CD4-positive, alpha-beta T cell (primary cell): ENCODE results near the gene PSME4. TPM values are rescaled to one million over a fixed set of nuclear protein-coding genes. Genes with fewer than 3 reads are reported as not detected.

Experiments
- ATAC-seq: fragments of 200-7000 bp; cut with Tn5 transposase; one replicate; pipeline ENCODE4 v1.10.0; 2022; ENCODE audit warnings: mild to moderate bottlenecking; ENCODE audit not compliant: poor library complexity
- CTCF ChIA-PET: fragments of 350-600 bp; sonication (Branson Sonifier 250); formaldehyde crosslinking; loops from one replicate; lab custom pipeline; 2021; ENCODE audit warnings: antibody characterized with exemption, inconsistent platforms; lab: Charles Lee
- POLR2A ChIA-PET: fragments of 350-600 bp; sonication (Branson Sonifier 250); formaldehyde crosslinking; loops from one replicate; lab custom pipeline; 2021; ENCODE audit warnings: antibody characterized with exemption, inconsistent platforms; lab: Charles Lee
- DNase-seq, 14 experiments: peaks; one replicate each; pipeline ENCODE4 v3.0.0-alpha.2; 2013 to 2020; ENCODE audit warnings: mixed read lengths in 2 of 14
- H3K27ac ChIP-seq, 2 donors: one replicate each; pipeline versions ENCODE4 v1.5.1 to v1.7.0; 2013; ENCODE audit warnings: low read length in 2 of 2, low read depth in 1 of 2, mild to moderate bottlenecking in 1 of 2
- H3K27me3 ChIP-seq, 2 experiments: 1 replicate in 1 of 2; 2 replicates in 1 of 2; pipeline versions ENCODE4 v1.6.1 to v1.7.0; 2013; ENCODE audit warnings: low read length in 2 of 2, control low read depth in 1 of 2, mild to moderate bottlenecking in 1 of 2, moderate library complexity in 1 of 2; ENCODE audit not compliant: insufficient read depth in 2 of 2, control insufficient read depth in 1 of 2
- H3K36me3 ChIP-seq: one replicate; pipeline ENCODE4 v1.6.1; 2013; ENCODE audit warnings: low read length, control low read depth; ENCODE audit not compliant: insufficient read depth
- H3K4me1 ChIP-seq: one replicate; pipeline ENCODE4 v1.6.1; 2013; ENCODE audit warnings: low read length, control low read depth; ENCODE audit not compliant: insufficient read depth
- H3K4me3 ChIP-seq: one replicate; pipeline ENCODE4 v1.5.1; 2013; ENCODE audit warnings: mild to moderate bottlenecking, low read length, moderate library complexity
- H3K9me3 ChIP-seq, 2 experiments: 1 replicate in 1 of 2; 2 replicates in 1 of 2; pipeline versions ENCODE4 v1.6.1 to v1.7.0; 2013; ENCODE audit warnings: low read length in 2 of 2, mild to moderate bottlenecking in 2 of 2, control low read depth in 1 of 2, moderate library complexity in 1 of 2; ENCODE audit not compliant: control insufficient read depth in 1 of 2, insufficient read depth in 1 of 2
- H3K27ac Mint-ChIP-seq: one replicate; pipeline ENCODE4 v1.8.0; 2020; ENCODE audit warnings: mixed read lengths
- H3K27me3 Mint-ChIP-seq: one replicate; pipeline ENCODE4 v1.8.0; 2021; ENCODE audit warnings: mixed read lengths
- H3K36me3 Mint-ChIP-seq: one replicate; pipeline ENCODE4 v1.8.0; 2021; ENCODE audit warnings: low read depth, mixed read lengths
- H3K4me1 Mint-ChIP-seq: one replicate; pipeline ENCODE4 v1.8.0; 2021; ENCODE audit warnings: low read depth, mixed read lengths
- H3K4me3 Mint-ChIP-seq: one replicate; pipeline ENCODE4 v1.8.0; 2020; ENCODE audit warnings: mild to moderate bottlenecking, mixed read lengths
- H3K9me3 Mint-ChIP-seq: one replicate; pipeline ENCODE4 v1.8.0; 2020; ENCODE audit warnings: mixed read lengths
- intact Hi-C, 2 experiments: fragments of 100-400 bp; cut with DNase I in 1 of 2; cut with micrococcal nuclease in 1 of 2; formaldehyde crosslinking; loops; one replicate each; pipeline versions ENCODE4 v1.15.1 to v1.9.0; 2023 to 2025; cut with DNase I, micrococcal nuclease
- polyA plus RNA-seq, 2 donors: library from polyadenylated mRNA; unstranded; fragments of 120-200 nt; gene quantifications; one replicate each; pipeline ENCODE4 v1.2.1, GENCODE V29; 2013
- total RNA-seq, 174 experiments: library from RNA in 2 of 174; stranded (reverse) in 2 of 174; gene quantifications; one replicate each; pipeline ENCODE4 v1.2.3 and lab custom pipeline; 2021 to 2026
- TF ChIP-seq, protein P1 (sequence below): fragments of 200-600 bp; IDR thresholded peaks from one replicate; pipeline ENCODE4 v1.8.0; 2022; ENCODE audit warnings: antibody characterized with exemption, mild to moderate bottlenecking

PSME4 gene, protein sequence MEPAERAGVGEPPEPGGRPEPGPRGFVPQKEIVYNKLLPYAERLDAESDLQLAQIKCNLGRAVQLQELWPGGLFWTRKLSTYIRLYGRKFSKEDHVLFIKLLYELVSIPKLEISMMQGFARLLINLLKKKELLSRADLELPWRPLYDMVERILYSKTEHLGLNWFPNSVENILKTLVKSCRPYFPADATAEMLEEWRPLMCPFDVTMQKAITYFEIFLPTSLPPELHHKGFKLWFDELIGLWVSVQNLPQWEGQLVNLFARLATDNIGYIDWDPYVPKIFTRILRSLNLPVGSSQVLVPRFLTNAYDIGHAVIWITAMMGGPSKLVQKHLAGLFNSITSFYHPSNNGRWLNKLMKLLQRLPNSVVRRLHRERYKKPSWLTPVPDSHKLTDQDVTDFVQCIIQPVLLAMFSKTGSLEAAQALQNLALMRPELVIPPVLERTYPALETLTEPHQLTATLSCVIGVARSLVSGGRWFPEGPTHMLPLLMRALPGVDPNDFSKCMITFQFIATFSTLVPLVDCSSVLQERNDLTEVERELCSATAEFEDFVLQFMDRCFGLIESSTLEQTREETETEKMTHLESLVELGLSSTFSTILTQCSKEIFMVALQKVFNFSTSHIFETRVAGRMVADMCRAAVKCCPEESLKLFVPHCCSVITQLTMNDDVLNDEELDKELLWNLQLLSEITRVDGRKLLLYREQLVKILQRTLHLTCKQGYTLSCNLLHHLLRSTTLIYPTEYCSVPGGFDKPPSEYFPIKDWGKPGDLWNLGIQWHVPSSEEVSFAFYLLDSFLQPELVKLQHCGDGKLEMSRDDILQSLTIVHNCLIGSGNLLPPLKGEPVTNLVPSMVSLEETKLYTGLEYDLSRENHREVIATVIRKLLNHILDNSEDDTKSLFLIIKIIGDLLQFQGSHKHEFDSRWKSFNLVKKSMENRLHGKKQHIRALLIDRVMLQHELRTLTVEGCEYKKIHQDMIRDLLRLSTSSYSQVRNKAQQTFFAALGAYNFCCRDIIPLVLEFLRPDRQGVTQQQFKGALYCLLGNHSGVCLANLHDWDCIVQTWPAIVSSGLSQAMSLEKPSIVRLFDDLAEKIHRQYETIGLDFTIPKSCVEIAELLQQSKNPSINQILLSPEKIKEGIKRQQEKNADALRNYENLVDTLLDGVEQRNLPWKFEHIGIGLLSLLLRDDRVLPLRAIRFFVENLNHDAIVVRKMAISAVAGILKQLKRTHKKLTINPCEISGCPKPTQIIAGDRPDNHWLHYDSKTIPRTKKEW (N-terminal part only)
- total RNA-seq: 10 to 100 TPM; 82.6 to 87.0 TPM
- polyA plus RNA-seq (2013, experiment 1 of 2): 33.2 TPM
- polyA plus RNA-seq (2013, experiment 2 of 2): 36.7 TPM
- total RNA-seq (lab: John Stamatoyannopoulos, UW): 39.4 to 249 (median 76.3) reads per million in 172 experiments

- POLR2A ChIA-PET: interaction anchor here (0.6 to 5.1 kb wide), 15 partner anchors 9 to 1549 kb away, joined by 3 to 49 read pairs (median 5); partner anchors contain the start of genes ACYP2, CFAP36 and CHAC2
- TF ChIP-seq, protein P1, sequence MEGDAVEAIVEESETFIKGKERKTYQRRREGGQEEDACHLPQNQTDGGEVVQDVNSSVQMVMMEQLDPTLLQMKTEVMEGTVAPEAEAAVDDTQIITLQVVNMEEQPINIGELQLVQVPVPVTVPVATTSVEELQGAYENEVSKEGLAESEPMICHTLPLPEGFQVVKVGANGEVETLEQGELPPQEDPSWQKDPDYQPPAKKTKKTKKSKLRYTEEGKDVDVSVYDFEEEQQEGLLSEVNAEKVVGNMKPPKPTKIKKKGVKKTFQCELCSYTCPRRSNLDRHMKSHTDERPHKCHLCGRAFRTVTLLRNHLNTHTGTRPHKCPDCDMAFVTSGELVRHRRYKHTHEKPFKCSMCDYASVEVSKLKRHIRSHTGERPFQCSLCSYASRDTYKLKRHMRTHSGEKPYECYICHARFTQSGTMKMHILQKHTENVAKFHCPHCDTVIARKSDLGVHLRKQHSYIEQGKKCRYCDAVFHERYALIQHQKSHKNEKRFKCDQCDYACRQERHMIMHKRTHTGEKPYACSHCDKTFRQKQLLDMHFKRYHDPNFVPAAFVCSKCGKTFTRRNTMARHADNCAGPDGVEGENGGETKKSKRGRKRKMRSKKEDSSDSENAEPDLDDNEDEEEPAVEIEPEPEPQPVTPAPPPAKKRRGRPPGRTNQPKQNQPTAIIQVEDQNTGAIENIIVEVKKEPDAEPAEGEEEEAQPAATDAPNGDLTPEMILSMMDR: no peak
- H3K36me3 ChIP-seq: peaks cover 20% of the 10 kb centered on the region
- CTCF ChIA-PET: interaction anchor here (1.7 kb wide), 1 partner anchor 82 kb away, joined by 6 read pairs; no protein-coding TSS in a partner anchor
- no peaks in the 10 kb centered on the region for H3K27me3 ChIP-seq
- Mint-ChIP-seq H3K27me3 (no peaks in the 10 kb centered on the region), H3K36me3 (peaks cover 52% of the 10 kb centered on the region), H3K4me3 (peak within 1 kb of the TSS; percentile 98), H3K9me3 (no peaks in the 10 kb centered on the region), H3K4me1 (peaks cover 58% of the 10 kb centered on the region), H3K27ac (peak within 1 kb of the TSS; percentile 90)
- no peaks in the 10 kb centered on the region for H3K9me3 ChIP-seq
- H3K4me1 ChIP-seq: peaks cover 43% of the 10 kb centered on the region
- H3K27ac ChIP-seq: peak within 1 kb of the TSS; percentile 81 to 82
- intact Hi-C loops: loop anchor here (1.0 to 10.0 kb wide), 5 partner anchors 23 to 186 kb away; partner anchors contain the start of genes ACYP2 (in 1 of the 2), ASB3 (in 1 of the 2) and ERLEC1 (in 1 of the 2)
- DNase-seq (peak; percentile 85 to 98 (median 94)), ATAC-seq (peak; percentile 88)
- peak within 1 kb of the TSS; percentile 79 for H3K4me3 ChIP-seq
Measured at GRCh38 chr2:53970724-53971602, at the start of gene PSME4. TSS of gene PSME4 (minus strand) at chr2:53970993. CDS start at chr2:53970784, 209 bp downstream.

DNA sequence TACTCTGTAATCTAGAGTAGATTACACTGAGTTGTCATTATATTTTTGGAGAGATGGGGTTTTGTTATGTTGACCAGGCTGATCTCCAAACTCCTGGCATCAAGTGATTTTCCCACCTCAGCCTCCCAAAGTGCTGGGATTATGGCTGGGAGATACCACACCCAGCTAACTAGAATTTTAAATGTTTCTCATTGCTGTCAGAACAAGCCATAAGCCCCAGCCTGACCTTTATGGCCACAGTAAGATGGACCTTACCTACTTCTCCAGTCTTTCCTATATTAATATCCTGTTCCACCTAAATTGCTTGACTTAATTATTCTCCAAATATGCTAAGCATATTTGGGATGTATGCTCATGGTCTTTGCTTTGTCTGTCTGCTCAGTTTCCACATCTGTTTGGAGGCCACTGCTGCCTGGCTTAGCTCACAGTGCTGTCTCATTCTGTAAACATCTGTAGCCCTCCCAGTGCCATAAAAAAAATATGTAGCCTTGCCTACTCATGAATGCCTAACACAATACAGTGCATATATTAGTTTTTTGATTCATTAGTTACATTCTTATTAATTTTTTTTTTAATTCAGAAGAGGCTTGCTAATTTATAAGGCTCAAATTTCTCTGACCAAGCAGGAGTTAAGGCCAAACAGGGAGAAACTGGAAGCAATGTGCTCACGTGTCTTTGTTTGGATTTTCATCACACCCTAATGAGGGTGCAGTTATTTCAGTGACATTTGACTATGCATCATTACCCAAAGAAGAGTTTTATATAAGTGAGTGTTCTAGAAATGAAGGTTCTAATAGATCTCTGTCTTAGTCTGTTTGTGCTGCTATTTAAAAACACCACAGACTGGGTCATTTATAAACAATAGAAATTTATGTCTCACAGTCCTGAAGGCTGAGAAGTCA lies 45.3 kb upstream of the PSME4 start:
- peaks cover 33% of the 10 kb centered on the region for H3K4me1 ChIP-seq
- no peaks in the 10 kb centered on the region for H3K27me3 ChIP-seq
- no peaks in the 10 kb centered on the region for H3K36me3 ChIP-seq
- Mint-ChIP-seq H3K9me3 (peaks cover 2% of the 10 kb centered on the region), H3K27me3 (no peaks in the 10 kb centered on the region), H3K27ac (peak overlapping the region; percentile 75), H3K36me3 (peaks cover 18% of the 10 kb centered on the region), H3K4me3 (no peak overlapping the region), H3K4me1 (peaks cover 46% of the 10 kb centered on the region)
- no peak overlapping the region for H3K4me3 ChIP-seq
- TF ChIP-seq, protein P1: no peak
- DNase-seq: no peak
- ChIA-PET POLR2A (no interaction called here), CTCF (interaction anchor here (0.6 kb wide), 1 partner anchor 224 kb away, joined by 4 read pairs; no protein-coding TSS in a partner anchor)
- no peak overlapping the region for H3K27ac ChIP-seq
- no peak for ATAC-seq
- intact Hi-C loops: loop anchor here in 1 of 2 experiments (5.0 kb wide), 1 partner anchor 69 kb away; no protein-coding TSS in a partner anchor
- peaks cover 8 to 12% of the 10 kb centered on the region in 2 experiments for H3K9me3 ChIP-seq
